GM13977 (cell line): ENCODE measurements around the gene NXF1.

Experiments
- DNase-seq: peaks from one replicate; pipeline ENCODE4 v3.0.0; 2012; ENCODE audit warnings: low spot score
- CTCF ChIP-seq: IDR thresholded peaks from 2 replicates; pipeline ENCODE4 v1.5.1; 2012; ENCODE audit warnings: mild to moderate bottlenecking, control low read depth; ENCODE audit not compliant: insufficient read depth; ENCODE audit errors: extremely low read depth, missing control alignments
- in situ Hi-C: fragments of 300-500 bp; cut with MboI; formaldehyde crosslinking; loops from one replicate; pipeline ENCODE4 v1.12.0; 2022; ENCODE audit warnings: low sequenced_read_pairs, low pct_unique_long_range_greater_than_20kb, mixed read lengths, inconsistent platforms; ENCODE audit not compliant: unreplicated experiment

NXF1 gene

GRCh38 chr11:62805076-62805892 is at the start of gene NXF1:
Gene NXF1 (minus strand): TSS chr11:62805440. CDS start chr11:62805356, 84 bp downstream.
- TF ChIP-seq CTCF = no peak
- in situ Hi-C loops = no loop called here
- peak; percentile 99 for DNase-seq

DNA sequence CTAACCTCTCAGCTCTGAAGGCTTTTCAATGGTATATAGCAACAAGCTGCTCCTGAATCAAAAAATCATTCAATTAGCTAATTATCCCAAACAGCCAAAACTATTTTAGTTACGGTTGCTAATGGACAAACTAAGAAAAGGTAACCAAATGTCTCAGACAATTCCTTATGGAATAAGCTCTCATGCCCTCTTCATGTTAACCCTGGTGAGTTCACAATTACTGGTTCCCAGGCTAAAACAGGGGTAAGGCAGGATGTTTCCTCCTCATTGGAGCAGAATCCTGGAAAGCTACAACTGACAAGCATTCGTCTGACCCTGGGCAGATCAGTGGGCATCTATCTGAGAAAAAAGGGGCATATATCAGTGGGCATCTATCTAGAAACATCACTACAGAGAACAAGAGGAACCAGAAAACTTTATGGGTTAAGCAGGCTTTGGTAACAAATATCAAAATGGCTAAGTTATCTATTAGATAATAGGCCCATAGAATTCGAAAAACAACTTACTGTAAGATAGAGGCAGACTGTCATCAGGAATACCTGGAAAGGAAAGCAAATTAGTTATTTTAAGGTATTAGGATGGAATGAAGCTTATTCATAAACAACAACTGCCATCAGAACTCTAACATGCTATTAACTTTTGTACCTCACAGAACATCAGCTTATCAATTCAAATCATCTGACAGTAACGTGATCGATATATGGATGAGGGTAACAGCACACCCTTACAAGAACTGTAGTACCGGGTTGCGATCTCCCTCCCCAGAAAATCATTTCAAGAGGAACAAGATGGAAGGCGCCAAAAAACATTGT is 49.0 kb upstream of the NXF1 start:
- TF ChIP-seq CTCF = no peak
- in situ Hi-C loops = loop anchor here (25.0 kb wide), 1 partner anchor 442 kb away; the partner anchor contains the start of gene SCGB1A1
- DNase-seq = no peak

DNA sequence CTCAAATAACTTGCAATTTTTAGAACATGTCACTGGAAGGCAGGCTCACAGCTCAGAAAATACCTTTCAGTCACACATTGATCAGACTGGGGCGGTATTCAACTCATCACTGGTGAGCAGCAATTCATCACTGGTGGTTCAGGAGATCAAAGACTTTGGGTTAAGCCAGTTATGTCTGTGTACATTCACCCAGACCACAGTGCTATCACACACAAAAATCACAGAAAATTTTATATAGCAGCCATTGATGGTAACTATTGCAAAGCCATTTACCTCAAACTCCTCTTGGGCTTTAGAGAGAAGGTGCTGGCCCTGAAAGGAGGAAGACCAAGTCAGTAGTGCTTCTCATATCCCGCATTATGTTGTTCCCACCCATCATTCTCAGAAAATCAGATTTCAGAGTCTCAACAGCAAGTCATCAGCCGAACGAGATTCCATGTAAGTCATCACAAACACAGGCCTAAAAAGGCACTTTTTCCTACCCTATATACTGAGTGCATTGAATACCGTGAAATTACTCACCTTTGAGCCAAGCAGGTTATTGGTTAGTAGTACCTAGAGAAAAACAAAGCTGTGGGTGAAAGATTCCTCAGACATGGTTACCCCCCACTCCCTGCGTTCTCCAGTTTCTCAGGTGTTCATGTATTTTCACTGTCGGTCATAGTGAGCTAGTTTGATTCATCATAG is 48.2 kb upstream of the NXF1 start:
- no peak for TF ChIP-seq CTCF

GRCh38 chr11:62852523-62853188 is 47.4 kb upstream of the NXF1 start:
- TF ChIP-seq CTCF = no peak
- no peak for DNase-seq
- in situ Hi-C loops = loop anchor here (25.0 kb wide), 1 partner anchor 440 kb away; the partner anchor contains the start of gene SCGB1A1

More for the DNA sequence above, 48.2 kb upstream of the NXF1 start:
- DNase-seq = no peak
- in situ Hi-C loops = loop anchor here (25.0 kb wide), 1 partner anchor 441 kb away; the partner anchor contains the start of gene SCGB1A1

DNA sequence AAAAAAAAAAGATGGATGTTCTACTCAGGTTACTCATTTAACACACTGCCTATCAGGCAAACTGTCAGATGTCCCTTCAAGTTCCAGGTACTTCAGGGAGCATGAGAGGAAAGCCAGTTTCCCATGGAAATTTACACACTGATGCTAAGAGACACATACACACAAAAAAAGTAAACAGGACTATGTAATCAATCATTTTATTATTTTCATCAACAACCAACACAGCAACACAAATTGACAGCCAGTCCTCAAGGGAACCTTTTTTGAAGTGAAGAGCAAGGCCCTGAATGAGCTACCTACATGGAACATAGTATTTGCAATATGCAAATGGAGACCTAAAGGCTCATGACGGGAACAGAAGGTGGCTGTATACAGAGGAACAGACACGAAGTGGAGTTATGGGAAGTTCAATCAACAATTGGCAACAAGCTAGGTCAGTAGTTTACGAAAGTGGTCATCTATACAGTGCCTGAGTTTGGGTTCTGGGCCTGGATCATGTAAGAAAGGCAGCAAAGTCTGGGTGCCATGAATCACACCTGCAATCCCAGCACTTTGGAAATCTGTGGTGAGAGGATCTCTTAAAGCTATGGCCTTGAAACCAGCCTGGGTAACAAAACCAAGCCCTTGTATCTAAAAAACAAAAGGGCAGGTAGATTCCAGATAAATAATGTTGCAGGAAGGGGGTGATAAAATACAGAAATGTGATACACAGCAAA is 46.7 kb upstream of the NXF1 start:
- TF ChIP-seq CTCF = no peak
- no peak for DNase-seq
- in situ Hi-C loops = loop anchor here (25.0 kb wide), 1 partner anchor 440 kb away; the partner anchor contains the start of gene SCGB1A1
